Naive thymus-derived CD4-positive, alpha-beta T cell (primary cell): ENCODE measurements around the gene PTGER1. TPM values are rescaled to one million over a fixed set of nuclear protein-coding genes. Genes with fewer than 3 reads are reported as not detected.
A peak's percentile ranks its signal among the peaks of the same experiment; 100 is the strongest.

Source experiments
- ATAC-seq: fragments of 150-1000 bp; cut with Tn5 transposase; 2 replicates; pipeline ENCODE4 v1.10.0; 2021; ENCODE audit warnings: mild to moderate bottlenecking, moderate library complexity
- CTCF ChIA-PET: fragments of 350-600 bp; sonication (Branson Sonifier 250); formaldehyde crosslinking; loops from one replicate; lab custom pipeline; 2021; ENCODE audit warnings: antibody characterized with exemption; lab: Charles Lee
- POLR2A ChIA-PET: fragments of 350-600 bp; sonication (Branson Sonifier 250); formaldehyde crosslinking; loops from one replicate; lab custom pipeline; 2021; ENCODE audit warnings: antibody characterized with exemption, inconsistent platforms; lab: Charles Lee
- DNase-seq, 9 donors: peaks; one replicate each; pipeline versions ENCODE4 v3.0.0 to v3.0.0-alpha.2; 2020 to 2022; ENCODE audit warnings: mixed read lengths in 1 of 9
- H3K27ac ChIP-seq: one replicate; pipeline ENCODE4 v1.7.0; 2013; ENCODE audit warnings: mild to moderate bottlenecking, low read depth, low read length, moderate library complexity
- H3K27me3 ChIP-seq, 2 donors: one replicate each; pipeline ENCODE4 v1.7.0; 2013; ENCODE audit warnings: low read length in 2 of 2, mild to moderate bottlenecking in 2 of 2, moderate library complexity in 2 of 2; ENCODE audit not compliant: control insufficient read depth in 2 of 2, insufficient read depth in 2 of 2
- H3K36me3 ChIP-seq, 3 experiments: 1 replicate in 2 of 3; 2 replicates in 1 of 3; pipeline ENCODE4 v1.7.0; 2013; ENCODE audit warnings: low read length in 3 of 3, mild to moderate bottlenecking in 3 of 3, moderate library complexity in 1 of 3; ENCODE audit not compliant: insufficient read depth in 3 of 3, control insufficient read depth in 2 of 3
- H3K4me1 ChIP-seq, 2 donors: one replicate each; pipeline ENCODE4 v1.7.0; 2013; ENCODE audit warnings: low read length in 2 of 2, mild to moderate bottlenecking in 2 of 2, moderate library complexity in 1 of 2; ENCODE audit not compliant: control insufficient read depth in 2 of 2, insufficient read depth in 2 of 2
- H3K4me3 ChIP-seq: 2 replicates; pipeline ENCODE4 v1.7.0; 2013; ENCODE audit warnings: mild to moderate bottlenecking, low read length
- H3K9me3 ChIP-seq, 3 experiments: 1 replicate in 2 of 3; 2 replicates in 1 of 3; pipeline ENCODE4 v1.7.0; 2013; ENCODE audit warnings: low read length in 3 of 3; ENCODE audit not compliant: control insufficient read depth in 2 of 3
- H3K27ac Mint-ChIP-seq, 9 donors: one replicate each; pipeline ENCODE4 v1.8.0; 2020 to 2022; ENCODE audit warnings: mixed read lengths in 9 of 9, mild to moderate bottlenecking in 8 of 9, moderate library complexity in 5 of 9, inconsistent platforms in 2 of 9
- H3K27me3 Mint-ChIP-seq, 5 donors: one replicate each; pipeline ENCODE4 v1.8.0; 2021 to 2022; ENCODE audit warnings: mixed read lengths in 5 of 5, mild to moderate bottlenecking in 1 of 5
- H3K36me3 Mint-ChIP-seq, 5 donors: one replicate each; pipeline ENCODE4 v1.8.0; 2020 to 2022; ENCODE audit warnings: mixed read lengths in 5 of 5, mild to moderate bottlenecking in 3 of 5, inconsistent platforms in 1 of 5
- H3K4me1 Mint-ChIP-seq, 7 donors: one replicate each; pipeline ENCODE4 v1.8.0; 2020 to 2022; ENCODE audit warnings: mixed read lengths in 7 of 7, mild to moderate bottlenecking in 3 of 7, inconsistent platforms in 1 of 7
- H3K4me3 Mint-ChIP-seq, 10 donors: one replicate each; pipeline ENCODE4 v1.8.0; 2020 to 2022; ENCODE audit warnings: mild to moderate bottlenecking in 10 of 10, mixed read lengths in 10 of 10, moderate library complexity in 6 of 10, inconsistent platforms in 2 of 10
- H3K9me3 Mint-ChIP-seq, 11 donors: one replicate each; pipeline ENCODE4 v1.8.0; 2020 to 2022; ENCODE audit warnings: mixed read lengths in 11 of 11, mild to moderate bottlenecking in 4 of 11, inconsistent platforms in 1 of 11, moderate library complexity in 1 of 11
- intact Hi-C, 2 donors: fragments of 100-400 bp; cut with micrococcal nuclease; formaldehyde crosslinking; loops; one replicate each; pipeline ENCODE4 v1.15.1; 2023
- polyA plus RNA-seq, 2 donors: library from polyadenylated mRNA; unstranded; fragments of 300-500 nt; fragmentation: Illumina TruSeq; gene quantifications; one replicate each; pipeline ENCODE4 v1.2.3, GENCODE V29; 2021
- total RNA-seq, 6 experiments: library from RNA in 5 of 6; stranded (reverse) in 5 of 6; gene quantifications; 1 replicate in 5 of 6; 2 replicates in 1 of 6; pipeline ENCODE4 v1.2.3 and lab custom pipeline; 2021 to 2026

Gene PTGER1
- total and polyA plus RNA-seq, 7 experiments from 2014 or later, result 0.46 TPM; not detected in 6

- Histone ChIP-seq H3K9me3 (no peaks in the 10 kb centered on the region), H3K4me1 (peaks cover 52 to 59% of the 10 kb centered on the region in 2 donors), H3K27ac (peak overlapping the region; percentile 92), H3K27me3 (no peaks in the 10 kb centered on the region), H3K4me3 (peak overlapping the region; percentile 73), H3K36me3 (peaks cover 15 to 43% (median 22%) of the 10 kb centered on the region in 3 experiments)
- Mint-ChIP-seq H3K4me3 (peak overlapping the region; percentile 92 to 99 (median 95)), H3K9me3 (peaks cover 0 to 15% (median 0%) of the 10 kb centered on the region in 11 donors), H3K4me1 (peaks cover 38 to 77% (median 71%) of the 10 kb centered on the region in 7 donors), H3K27ac (peak overlapping the region; percentile 84 to 99 (median 92)), H3K27me3 (peaks cover 0 to 2% (median 0%) of the 10 kb centered on the region in 5 donors), H3K36me3 (peaks cover 13 to 33% (median 28%) of the 10 kb centered on the region in 5 donors)
- POLR2A ChIA-PET, result interaction anchor here (0.5 to 34.0 kb wide), 16 partner anchors 9 to 514 kb away, joined by 3 to 1101 read pairs (median 4); partner anchors contain the start of genes DDX39A, DNAJB1, GIPC1 and TECR
- intact Hi-C loops, result loop anchor here (5.0 kb wide), 3 partner anchors 140 to 1365 kb away; partner anchors contain the start of genes IER2 (in 2 of the 2), STX10 (in 2 of the 2) and RFX1 (in 1 of the 2)
- DNase-seq (peak in 1 of 9 donors; percentile 28), ATAC-seq (no peak)
- CTCF ChIA-PET, result interaction anchor here (0.6 to 10.7 kb wide), 8 partner anchors 8 to 94 kb away, joined by 3 to 73 read pairs (median 4); partner anchors contain the start of gene NDUFB7
Observed at GRCh38 chr19:14517446-14517839, 42.3 kb upstream of the PTGER1 start.

- Mint-ChIP-seq H3K4me3 (peak overlapping the region; percentile 88 to 99 (median 95)), H3K27me3 (peaks cover 0 to 2% (median 0%) of the 10 kb centered on the region in 5 donors), H3K27ac (peak overlapping the region; percentile 84 to 99 (median 92)), H3K9me3 (peaks cover 0 to 12% (median 0%) of the 10 kb centered on the region in 11 donors), H3K36me3 (peaks cover 13 to 33% (median 28%) of the 10 kb centered on the region in 5 donors), H3K4me1 (peaks cover 35 to 72% (median 65%) of the 10 kb centered on the region in 7 donors)
- ATAC-seq, result no peak
- intact Hi-C loops, result loop anchor here (5.0 kb wide), 3 partner anchors 140 to 1365 kb away; partner anchors contain the start of genes IER2 (in 2 of the 2), STX10 (in 2 of the 2) and RFX1 (in 1 of the 2)
- peak in 4 of 9 donors; percentile 24 to 43 (median 40) for DNase-seq
- H3K36me3 ChIP-seq, result peaks cover 15 to 43% (median 22%) of the 10 kb centered on the region in 3 experiments
- H3K4me1 ChIP-seq, result peaks cover 49 to 56% of the 10 kb centered on the region in 2 donors
- H3K9me3 ChIP-seq, result no peaks in the 10 kb centered on the region
- H3K27ac ChIP-seq, result peak overlapping the region; percentile 92
- POLR2A ChIA-PET, result interaction anchor here (0.5 to 34.0 kb wide), 15 partner anchors 8 to 514 kb away, joined by 3 to 1101 read pairs (median 5); partner anchors contain the start of genes DNAJB1, GIPC1 and TECR
- no peaks in the 10 kb centered on the region for H3K27me3 ChIP-seq
- CTCF ChIA-PET, result interaction anchor here (0.6 to 10.7 kb wide), 6 partner anchors 11 to 55 kb away, joined by 4 to 73 read pairs (median 5); partner anchors contain the start of gene NDUFB7
- H3K4me3 ChIP-seq, result peak overlapping the region; percentile 73
Observed at GRCh38 chr19:14516746-14517438, 41.7 kb upstream of the PTGER1 start.

- Histone ChIP-seq H3K36me3 (peaks cover 15 to 43% (median 22%) of the 10 kb centered on the region in 3 experiments), H3K27me3 (no peaks in the 10 kb centered on the region), H3K9me3 (no peaks in the 10 kb centered on the region), H3K4me3 (peak overlapping the region; percentile 73), H3K27ac (peak overlapping the region; percentile 92), H3K4me1 (peaks cover 41 to 48% of the 10 kb centered on the region in 2 donors)
- CTCF ChIA-PET, result interaction anchor here (0.9 to 10.7 kb wide), 2 partner anchors 10 to 30 kb away, joined by 3 to 73 read pairs; no protein-coding TSS in a partner anchor
- ATAC-seq, result no peak
- Mint-ChIP-seq H3K4me3 (peak overlapping the region; percentile 88 to 99 (median 95)), H3K27me3 (peaks cover 0 to 2% (median 0%) of the 10 kb centered on the region in 5 donors), H3K36me3 (peaks cover 13 to 33% (median 28%) of the 10 kb centered on the region in 5 donors), H3K9me3 (peaks cover 0 to 12% (median 0%) of the 10 kb centered on the region in 11 donors), H3K4me1 (peaks cover 36 to 68% (median 58%) of the 10 kb centered on the region in 7 donors), H3K27ac (peak overlapping the region; percentile 84 to 99 (median 92))
- DNase-seq, result no peak
- POLR2A ChIA-PET, result interaction anchor here (0.6 to 34.0 kb wide), 9 partner anchors 8 to 370 kb away, joined by 4 to 1101 read pairs (median 5); partner anchors contain the start of genes DNAJB1, GIPC1 and TECR
- intact Hi-C loops, result loop anchor here (5.0 kb wide), 3 partner anchors 139 to 1364 kb away; partner anchors contain the start of genes IER2 (in 2 of the 2), STX10 (in 2 of the 2) and RFX1 (in 1 of the 2)
Observed at GRCh38 chr19:14516048-14516534, 40.9 kb upstream of the PTGER1 start.

- H3K36me3 Mint-ChIP-seq, result peaks cover 13 to 33% (median 28%) of the 10 kb centered on the region in 5 donors
- peak overlapping the region; percentile 73 for H3K4me3 ChIP-seq
- peaks cover 38 to 43% of the 10 kb centered on the region in 2 donors for H3K4me1 ChIP-seq
- peak overlapping the region; percentile 92 for H3K27ac ChIP-seq
- POLR2A ChIA-PET, result interaction anchor here (0.5 to 34.0 kb wide), 9 partner anchors 7 to 797 kb away, joined by 4 to 1101 read pairs (median 4); partner anchors contain the start of genes DNAJB1, GIPC1 and TECR
- DNase-seq (no peak), ATAC-seq (no peak)
- H3K27ac Mint-ChIP-seq, result peak overlapping the region; percentile 84 to 99 (median 92)
- CTCF ChIA-PET, result interaction anchor here (0.9 to 10.7 kb wide), 2 partner anchors 9 to 29 kb away, joined by 3 to 73 read pairs; no protein-coding TSS in a partner anchor
- peak overlapping the region; percentile 88 to 99 (median 95) for H3K4me3 Mint-ChIP-seq
- H3K9me3 ChIP-seq, result no peaks in the 10 kb centered on the region
- peaks cover 36 to 72% (median 59%) of the 10 kb centered on the region in 7 donors for H3K4me1 Mint-ChIP-seq
- H3K9me3 Mint-ChIP-seq, result peaks cover 0 to 12% (median 0%) of the 10 kb centered on the region in 11 donors
- H3K27me3 ChIP-seq, result no peaks in the 10 kb centered on the region
- peaks cover 0 to 2% (median 0%) of the 10 kb centered on the region in 5 donors for H3K27me3 Mint-ChIP-seq
- intact Hi-C loops, result loop anchor here (5.0 kb wide), 3 partner anchors 138 to 1363 kb away; partner anchors contain the start of genes IER2 (in 2 of the 2), STX10 (in 2 of the 2) and RFX1 (in 1 of the 2)
- H3K36me3 ChIP-seq, result peaks cover 15 to 43% (median 22%) of the 10 kb centered on the region in 3 experiments
Observed at GRCh38 chr19:14515501-14516047, 40.4 kb upstream of the PTGER1 start.

GRCh38 chr19:14514215-14514863 lies 39.2 kb upstream of the PTGER1 start:
- Mint-ChIP-seq H3K4me3 (peak overlapping the region; percentile 88 to 99 (median 95)), H3K4me1 (peaks cover 29 to 72% (median 54%) of the 10 kb centered on the region in 7 donors), H3K27me3 (peaks cover 0 to 2% (median 0%) of the 10 kb centered on the region in 5 donors), H3K27ac (peak overlapping the region; percentile 63 to 99 (median 86)), H3K36me3 (peaks cover 13 to 33% (median 28%) of the 10 kb centered on the region in 5 donors), H3K9me3 (peaks cover 0 to 12% (median 0%) of the 10 kb centered on the region in 11 donors)
- H3K4me1 ChIP-seq, result peaks cover 29 to 31% of the 10 kb centered on the region in 2 donors
- ATAC-seq (no peak), DNase-seq (no peak)
- intact Hi-C loops, result no loop called here
- H3K27ac ChIP-seq, result no peak overlapping the region
- H3K4me3 ChIP-seq, result no peak overlapping the region
- no peaks in the 10 kb centered on the region for H3K9me3 ChIP-seq
- H3K27me3 ChIP-seq, result no peaks in the 10 kb centered on the region
- ChIA-PET POLR2A (interaction anchor here (0.6 to 34.0 kb wide), 4 partner anchors 6 to 104 kb away, joined by 3 to 1101 read pairs (median 552); partner anchors contain the start of genes DNAJB1, GIPC1 and TECR), CTCF (interaction anchor here (0.8 to 10.7 kb wide), 2 partner anchors 8 to 36 kb away, joined by 3 to 73 read pairs; no protein-coding TSS in a partner anchor)
- peaks cover 15 to 43% (median 22%) of the 10 kb centered on the region in 3 experiments for H3K36me3 ChIP-seq
